NB4 (cell line): ENCODE data around the gene CSTF1.

Source experiments
- POLR2A ChIP-seq: IDR thresholded peaks from 2 replicates; pipeline ENCODE4 v1.6.1; 2011; ENCODE audit warnings: mild to moderate bottlenecking; ENCODE audit not compliant: insufficient read length; ENCODE audit errors: extremely low read depth
- TF ChIP-seq, protein P1 (sequence below): IDR thresholded peaks from 2 replicates; pipeline ENCODE4 v1.6.1; 2011; ENCODE audit warnings: low read depth, low read length

- TF ChIP-seq, protein P1, sequence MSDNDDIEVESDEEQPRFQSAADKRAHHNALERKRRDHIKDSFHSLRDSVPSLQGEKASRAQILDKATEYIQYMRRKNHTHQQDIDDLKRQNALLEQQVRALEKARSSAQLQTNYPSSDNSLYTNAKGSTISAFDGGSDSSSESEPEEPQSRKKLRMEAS, result no peak
- no peak for TF ChIP-seq POLR2A
These were observed 62.3 kb downstream of the CSTF1 start for GRCh38 chr20:56454754-56455153.
